Endothelial cell of umbilical vein (primary cell): Measurements from ENCODE around the gene CD48. TPM values are rescaled to one million over a fixed set of nuclear protein-coding genes. Genes with fewer than 3 reads are reported as not detected.

Experiments used
- BruUV-seq: library from RNA; stranded (reverse); fragments of 400-500 nt; replicated peaks from 2 replicates; lab custom pipeline; 2021; lab: Mats Ljungman, UMichigan
- CTCF ChIA-PET: fragments of 300-600, 350-600 bp; sonication (Branson Sonifier 250); formaldehyde crosslinking; loops from one replicate; lab custom pipeline; 2021; ENCODE audit warnings: antibody characterized with exemption, inconsistent platforms; lab: Charles Lee
- POLR2A ChIA-PET: fragments of 300-600, 350-600 bp; sonication (Branson Sonifier 250); formaldehyde crosslinking; loops from one replicate; lab custom pipeline; 2021; ENCODE audit warnings: antibody characterized with exemption, inconsistent platforms; lab: Charles Lee
- DNase-seq: peaks from one replicate; pipeline ENCODE4 v3.0.0-alpha.2; 2011; ENCODE audit warnings: low read depth, low spot score
- FAIRE-seq: peaks from 2 replicates; lab custom pipeline; 2011; peaks lifted over from hg19 to GRCh38; lab: Jason Lieb, UNC
- H2AFZ ChIP-seq: 2 replicates; pipeline ENCODE4 v1.6.0; 2012; ENCODE audit warnings: low read depth, low read length, control low read depth, inconsistent platforms
- H3K27ac ChIP-seq: 2 replicates; pipeline ENCODE4 v1.5.1; 2011; ENCODE audit warnings: low read depth, mild to moderate bottlenecking, control low read depth, low read length, moderate library complexity; ENCODE audit not compliant: insufficient read depth
- H3K27me3 ChIP-seq, 2 experiments: 2 replicates each; pipeline versions ENCODE4 v1.6.0 to v1.6.1; 2011; ENCODE audit warnings: low read length in 2 of 2, mixed read lengths in 1 of 2; ENCODE audit not compliant: control insufficient read depth in 2 of 2, insufficient read depth in 2 of 2
- H3K36me3 ChIP-seq, 2 experiments: 2 replicates in 1 of 2; 3 replicates in 1 of 2; pipeline ENCODE4 v1.5.1; 2011; ENCODE audit warnings: low read length in 2 of 2, mild to moderate bottlenecking in 1 of 2, moderate library complexity in 1 of 2; ENCODE audit not compliant: control insufficient read depth in 2 of 2, insufficient read depth in 2 of 2; ENCODE audit errors: extremely low read depth in 1 of 2
- H3K4me1 ChIP-seq: 3 replicates; pipeline ENCODE4 v1.5.1; 2011; ENCODE audit warnings: mild to moderate bottlenecking, low read length; ENCODE audit not compliant: control insufficient read depth, insufficient read depth; ENCODE audit errors: extremely low read depth
- H3K4me2 ChIP-seq: 2 replicates; pipeline ENCODE4 v1.6.1; 2011; ENCODE audit warnings: low read length, control low read depth, mixed read lengths; ENCODE audit not compliant: insufficient read depth
- H3K4me3 ChIP-seq, 3 experiments: fragments of 200-600 bp in 1 of 3; sonication (generic), shearing (Covaris generic) in 1 of 3; replicated peaks in 1 of 3; 2 replicates each; pipeline ENCODE4 v1.5.1; 2011 to 2016; ENCODE audit warnings: control low read depth in 3 of 3, low read length in 3 of 3, mild to moderate bottlenecking in 2 of 3, inconsistent platforms in 1 of 3, low read depth in 1 of 3, moderate library complexity in 1 of 3; ENCODE audit not compliant: insufficient read depth in 1 of 3
- H3K79me2 ChIP-seq: 2 replicates; pipeline ENCODE4 v1.6.0; 2012; ENCODE audit warnings: low read length, inconsistent platforms; ENCODE audit not compliant: control insufficient read depth, insufficient read depth
- H3K9ac ChIP-seq: replicated peaks from 2 replicates; pipeline ENCODE3; 2011; ENCODE audit warnings: low read length, control low read depth; ENCODE audit not compliant: insufficient read depth; ENCODE audit errors: extremely low read depth
- H3K9me1 ChIP-seq: replicated peaks from 3 replicates; pipeline ENCODE4 v1.6.0; 2011; ENCODE audit warnings: mild to moderate bottlenecking, low read length; ENCODE audit not compliant: control insufficient read depth, insufficient read depth; ENCODE audit errors: extremely low read depth
- H3K9me3 ChIP-seq: replicated peaks from 2 replicates; pipeline ENCODE4 v1.5.1; 2012; ENCODE audit warnings: low read length, inconsistent platforms; ENCODE audit not compliant: control insufficient read depth, insufficient read depth
- H4K20me1 ChIP-seq: replicated peaks from 2 replicates; pipeline ENCODE3; 2011; ENCODE audit warnings: mild to moderate bottlenecking, low read length; ENCODE audit not compliant: control insufficient read depth, insufficient read depth; ENCODE audit errors: extremely low read depth
- EZH2 ChIP-seq: IDR thresholded peaks from 2 replicates; pipeline ENCODE4 v1.6.1; 2012; ENCODE audit warnings: borderline replicate concordance, low read depth, mild to moderate bottlenecking, moderate library complexity, low read length, inconsistent platforms; ENCODE audit not compliant: severe bottlenecking
- FOS ChIP-seq: IDR thresholded peaks from 2 replicates; pipeline ENCODE4 v1.6.1; 2011; ENCODE audit warnings: mild to moderate bottlenecking, low read length, moderate library complexity, borderline replicate concordance; ENCODE audit not compliant: insufficient read depth
- GATA2 ChIP-seq: IDR thresholded peaks from 2 replicates; pipeline ENCODE4 v1.7.0; 2011; ENCODE audit warnings: low read depth, mild to moderate bottlenecking, moderate library complexity, mixed read lengths, low read length; ENCODE audit not compliant: insufficient read length, insufficient read depth
- JUN ChIP-seq: IDR thresholded peaks from 2 replicates; pipeline ENCODE4 v1.6.1; 2011; ENCODE audit warnings: borderline replicate concordance, low read depth; ENCODE audit not compliant: insufficient read length, insufficient read depth
- MYC ChIP-seq: IDR thresholded peaks from one replicate; pipeline ENCODE4 v1.6.1; 2011; ENCODE audit warnings: mild to moderate bottlenecking, low read depth, low read length
- POLR2A ChIP-seq: IDR thresholded peaks from 2 replicates; pipeline ENCODE4 v1.6.1; 2012; ENCODE audit warnings: low read depth, mild to moderate bottlenecking, control low read depth, low read length
- POLR2AphosphoS5 ChIP-seq: IDR thresholded peaks from 2 replicates; pipeline ENCODE4 v1.6.1; 2012; ENCODE audit warnings: low read depth, mild to moderate bottlenecking, control low read depth, low read length, moderate library complexity; ENCODE audit not compliant: insufficient read depth
- dilution Hi-C: fragments of 300-500 bp; cut with MboI; formaldehyde crosslinking; loops from one replicate; pipeline ENCODE4 v1.15.0; 2019; ENCODE audit warnings: low sequenced_read_pairs; ENCODE audit not compliant: extremely low pct_ligation_motif_present
- intact Hi-C: fragments of 100-400 bp; cut with micrococcal nuclease; formaldehyde crosslinking; loops from one replicate; pipeline ENCODE4 v1.10.0; 2022
- polyA plus RNA-seq, 4 experiments: library from polyadenylated mRNA; depleted of rRNA in 3 of 4; stranded (reverse) in 3 of 4; unstranded in 1 of 4; fragments of >200 nt; gene quantifications; 2 replicates each; pipeline versions ENCODE4 v1.2.1 to v1.2.3, GENCODE V29; 2011 to 2012; ENCODE audit warnings: missing spikeins in 1 of 4
- total RNA-seq: library from RNA; stranded (reverse); gene quantifications from 2 replicates; pipeline ENCODE4 v1.2.3, GENCODE V29; 2021
- TF ChIP-seq, protein P1 (sequence below), 2 donors: IDR thresholded peaks; 1 replicate in 1 of 2; 2 replicates in 1 of 2; pipeline ENCODE4 v1.5.1; 2011; ENCODE audit warnings: low read length in 2 of 2, mild to moderate bottlenecking in 2 of 2, moderate library complexity in 2 of 2, control low read depth in 1 of 2, inconsistent platforms in 1 of 2, low read depth in 1 of 2; ENCODE audit not compliant: insufficient read depth in 1 of 2; ENCODE audit errors: extremely low read depth in 1 of 2
- TF ChIP-seq, protein P2 (sequence below): IDR thresholded peaks from 2 replicates; pipeline ENCODE4 v1.6.1; 2011; ENCODE audit not compliant: insufficient read depth, insufficient read length

CD48 gene
- total and polyA plus RNA-seq, 2 donors (not counting 3 experiments of a cell fraction or from before 2014, with no cell fraction given), result not detected

GRCh38 chr1:160629286-160630210 lies 82.1 kb downstream of the CD48 start:
- no peaks in the 10 kb centered on the region for H3K9me1 ChIP-seq
- CTCF ChIA-PET, result no interaction called here

More at GRCh38 chr1:160629286-160630210, 82.1 kb downstream of the CD48 start:
- FAIRE-seq (no peak), DNase-seq (no peak)
- dilution Hi-C loops, result no loop called here
- H3K9ac ChIP-seq, result no peak overlapping the region
- H3K9me3 ChIP-seq, result no peaks in the 10 kb centered on the region
- H2AFZ ChIP-seq, result no peak overlapping the region
- no peaks in the 10 kb centered on the region for H3K4me1 ChIP-seq
- TF ChIP-seq JUN (no peak), POLR2AphosphoS5 (no peak), FOS (no peak), MYC (no peak), POLR2A (no peak), EZH2 (no peak), GATA2 (no peak)
- TF ChIP-seq, protein P1, sequence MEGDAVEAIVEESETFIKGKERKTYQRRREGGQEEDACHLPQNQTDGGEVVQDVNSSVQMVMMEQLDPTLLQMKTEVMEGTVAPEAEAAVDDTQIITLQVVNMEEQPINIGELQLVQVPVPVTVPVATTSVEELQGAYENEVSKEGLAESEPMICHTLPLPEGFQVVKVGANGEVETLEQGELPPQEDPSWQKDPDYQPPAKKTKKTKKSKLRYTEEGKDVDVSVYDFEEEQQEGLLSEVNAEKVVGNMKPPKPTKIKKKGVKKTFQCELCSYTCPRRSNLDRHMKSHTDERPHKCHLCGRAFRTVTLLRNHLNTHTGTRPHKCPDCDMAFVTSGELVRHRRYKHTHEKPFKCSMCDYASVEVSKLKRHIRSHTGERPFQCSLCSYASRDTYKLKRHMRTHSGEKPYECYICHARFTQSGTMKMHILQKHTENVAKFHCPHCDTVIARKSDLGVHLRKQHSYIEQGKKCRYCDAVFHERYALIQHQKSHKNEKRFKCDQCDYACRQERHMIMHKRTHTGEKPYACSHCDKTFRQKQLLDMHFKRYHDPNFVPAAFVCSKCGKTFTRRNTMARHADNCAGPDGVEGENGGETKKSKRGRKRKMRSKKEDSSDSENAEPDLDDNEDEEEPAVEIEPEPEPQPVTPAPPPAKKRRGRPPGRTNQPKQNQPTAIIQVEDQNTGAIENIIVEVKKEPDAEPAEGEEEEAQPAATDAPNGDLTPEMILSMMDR (IDR thresholded peaks at IDR 0.05; ENCODE audit: extremely low read depth in 1 of 2, insufficient read depth in 1 of 2, low read depth in 1 of 2, low read length in 2 of 2), result no peak
- TF ChIP-seq, protein P2, sequence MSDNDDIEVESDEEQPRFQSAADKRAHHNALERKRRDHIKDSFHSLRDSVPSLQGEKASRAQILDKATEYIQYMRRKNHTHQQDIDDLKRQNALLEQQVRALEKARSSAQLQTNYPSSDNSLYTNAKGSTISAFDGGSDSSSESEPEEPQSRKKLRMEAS, result no peak
- peaks cover 0 to 2% of the 10 kb centered on the region in 2 experiments for H3K27me3 ChIP-seq
- H3K79me2 ChIP-seq, result no peaks in the 10 kb centered on the region
- intact Hi-C loops, result no loop called here
- H4K20me1 ChIP-seq, result no peaks in the 10 kb centered on the region
- no peaks in the 10 kb centered on the region for H3K36me3 ChIP-seq
- H3K27ac ChIP-seq, result no peak overlapping the region
- no TSS peak for BruUV-seq
- H3K4me2 ChIP-seq, result no peak overlapping the region
- no peak overlapping the region for H3K4me3 ChIP-seq
- POLR2A ChIA-PET, result no interaction called here
